DMS153 (cell line): ENCODE results near the gene CPA5.

Experiments used
- DNase-seq: peaks from one replicate; lab custom pipeline; 2025; lab: John Stamatoyannopoulos, UW

Gene CPA5

DNA sequence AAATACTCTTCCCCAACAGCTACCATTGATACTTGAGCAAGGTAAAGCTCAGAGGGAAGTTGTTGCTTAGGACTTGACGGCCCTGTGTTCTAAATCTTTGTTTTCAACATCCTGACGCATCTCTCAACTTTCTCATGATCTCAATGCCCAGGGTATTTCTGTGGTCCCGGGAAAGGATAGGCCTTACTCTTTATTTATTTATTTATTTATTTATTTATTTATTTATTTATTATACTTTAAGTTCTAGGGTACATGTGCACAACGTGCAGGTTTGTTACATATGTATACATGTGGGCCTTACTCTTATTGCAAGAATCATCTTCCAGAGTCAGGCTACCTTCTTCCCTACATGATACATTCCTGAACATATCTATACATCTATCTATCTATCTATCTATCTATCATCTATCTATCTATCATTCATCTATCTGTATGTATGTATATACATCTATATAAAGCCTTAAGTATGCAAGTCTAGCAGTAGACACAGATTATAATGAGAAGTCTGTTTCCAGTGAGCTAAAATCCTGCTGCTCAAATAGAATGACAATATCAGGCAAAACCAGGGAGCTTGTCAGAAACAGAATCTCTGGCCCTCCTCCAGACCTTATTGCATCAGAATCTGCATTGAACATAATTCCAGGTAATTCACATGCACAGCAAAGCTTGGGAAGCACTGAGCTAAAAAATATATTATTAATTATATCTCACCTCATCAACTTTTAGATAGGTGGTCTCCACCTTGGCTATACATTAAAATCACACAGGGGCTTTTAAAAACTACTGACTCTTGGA is 12.2 kb upstream of the CPA5 start:
- DNase-seq, result no peak

DNA sequence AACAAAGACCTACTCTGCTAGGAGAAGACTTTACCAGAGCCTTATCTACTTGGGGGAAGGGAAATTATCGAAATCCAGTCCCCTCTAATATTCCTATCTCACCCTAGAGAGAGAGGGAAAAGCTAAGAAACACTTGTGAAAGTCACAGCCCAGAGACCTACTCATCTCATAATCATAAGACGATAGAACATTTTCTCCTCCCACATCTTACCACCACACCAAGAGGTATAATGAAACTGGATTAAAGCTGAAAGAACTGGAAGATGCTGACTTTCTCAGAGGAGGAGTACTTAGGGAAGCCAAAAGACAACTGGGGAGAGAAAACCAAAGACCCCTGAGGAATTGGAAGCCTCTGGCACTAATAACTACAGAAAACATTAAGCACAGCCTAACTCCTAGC is 10.8 kb upstream of the CPA5 start:
- no peak for DNase-seq

DNA sequence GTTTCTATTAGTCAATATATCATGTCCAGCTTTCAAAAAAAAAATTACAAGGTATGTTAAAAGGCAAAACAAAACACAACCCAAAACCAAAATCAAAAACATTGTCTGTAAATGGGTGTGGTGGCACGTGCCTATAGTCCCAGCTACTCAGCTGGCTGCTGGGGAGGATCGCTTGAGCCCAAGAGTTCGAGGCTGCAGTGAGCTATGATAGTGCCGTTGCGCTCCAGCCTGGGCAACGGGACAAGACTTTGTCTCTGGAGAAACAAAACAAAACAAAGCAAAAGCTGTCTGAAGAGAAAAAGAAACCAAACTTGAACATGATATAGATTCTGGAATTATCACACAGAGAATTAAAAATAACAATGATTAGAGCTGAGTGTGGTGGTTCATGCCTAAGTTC is 10.3 kb upstream of the CPA5 start:
- no peak for DNase-seq

DNA sequence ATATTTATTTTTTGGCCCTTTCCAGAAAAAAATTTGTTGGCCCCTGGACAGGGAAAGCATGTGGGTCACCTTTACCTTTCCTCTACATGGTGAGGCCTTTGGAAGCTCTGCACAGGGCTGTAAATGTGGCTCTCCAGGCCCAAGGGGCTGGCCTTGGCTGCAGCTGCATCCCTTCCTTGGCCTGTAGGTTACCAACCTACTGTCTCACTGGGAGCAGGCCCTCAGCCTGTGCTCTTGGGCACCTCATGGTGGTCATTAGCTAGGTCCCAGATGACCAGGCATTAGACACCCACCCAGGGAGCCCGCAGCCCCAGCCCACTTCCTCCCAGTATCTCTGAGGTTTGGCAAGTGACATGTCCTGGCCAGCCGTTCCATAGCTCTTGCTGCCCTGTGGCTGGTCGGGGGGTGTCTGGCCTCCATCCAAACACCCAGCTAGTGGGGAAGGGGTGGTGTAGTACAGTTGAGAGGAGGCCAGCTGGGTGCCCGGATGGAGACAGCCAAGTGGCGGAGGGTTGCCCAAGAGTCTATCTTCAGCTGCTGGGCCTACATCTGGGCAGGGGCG is 7.1 kb upstream of the CPA5 start:
- no peak for DNase-seq

DNA sequence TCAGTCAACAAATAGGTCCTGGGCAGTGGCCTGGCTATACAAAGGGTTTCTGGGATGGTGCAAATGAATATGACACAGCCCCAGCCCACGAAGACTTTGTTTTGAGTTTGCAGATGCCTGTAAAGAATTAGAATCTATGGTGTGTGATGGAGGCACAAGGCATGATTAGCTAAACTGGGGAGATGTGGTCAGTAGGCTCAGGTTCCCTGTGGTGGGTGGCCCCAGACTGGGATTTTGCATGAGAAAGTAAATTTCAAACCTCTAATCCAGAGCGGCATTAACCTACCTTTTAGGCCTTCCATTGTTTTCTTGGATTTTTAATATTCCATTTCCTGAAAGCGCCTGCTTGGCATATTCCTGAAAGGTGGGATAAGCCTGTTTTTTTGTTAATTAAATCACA is 6.4 kb upstream of the CPA5 start:
- DNase-seq, result no peak

DNA sequence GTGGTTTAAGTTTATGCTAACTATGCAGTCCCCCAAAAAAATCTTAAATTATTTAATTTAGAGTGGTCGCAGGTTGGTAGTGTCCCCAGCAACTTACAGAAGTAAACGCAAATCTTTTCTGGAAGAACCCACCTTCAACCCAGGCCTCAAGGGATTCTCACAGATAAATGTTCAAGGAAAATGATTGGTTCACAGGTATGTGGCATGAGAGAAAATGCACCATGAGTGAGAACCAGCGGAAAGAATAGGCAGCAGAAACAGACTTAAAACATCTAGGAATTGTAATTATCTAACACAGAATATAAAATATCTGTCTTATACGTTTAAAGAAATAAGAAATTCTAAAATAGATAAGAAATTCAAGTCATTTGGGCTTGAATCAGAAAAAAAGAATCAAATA is 2.7 kb upstream of the CPA5 start:
- no peak for DNase-seq

DNA sequence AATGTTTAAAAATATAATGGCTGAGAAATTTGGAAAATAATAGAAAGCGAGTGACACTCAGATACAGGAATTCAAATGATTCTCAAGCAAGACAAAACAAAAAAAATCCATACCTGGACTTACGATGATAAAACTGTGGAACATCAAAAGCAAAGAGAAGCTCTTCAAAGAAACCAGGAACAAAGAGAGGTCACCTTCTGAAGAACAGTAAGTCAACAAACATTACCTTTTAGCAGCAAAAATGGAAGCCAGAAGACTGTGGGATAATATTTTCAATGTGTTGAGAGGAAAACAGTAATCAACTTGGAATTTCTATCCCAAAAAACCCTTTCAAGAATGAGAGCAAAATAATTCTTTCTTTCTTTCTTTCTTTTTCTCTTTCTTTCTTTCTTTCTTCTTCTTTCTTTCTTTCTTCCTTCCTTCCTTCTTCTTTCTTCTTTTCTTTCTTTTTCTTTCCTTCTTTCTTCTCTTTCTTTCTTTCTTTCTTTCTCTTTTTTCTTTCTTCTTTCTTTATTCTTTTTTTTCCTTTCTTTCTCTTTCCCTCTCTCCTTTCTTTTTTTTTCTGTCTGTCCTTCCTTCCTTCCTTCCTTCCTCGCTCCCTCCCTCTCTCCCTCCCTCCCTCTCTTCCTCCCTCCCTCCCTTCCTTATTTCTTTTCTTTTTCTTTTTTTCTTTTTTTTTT is 1.8 kb upstream of the CPA5 start:
- no peak for DNase-seq

DNA sequence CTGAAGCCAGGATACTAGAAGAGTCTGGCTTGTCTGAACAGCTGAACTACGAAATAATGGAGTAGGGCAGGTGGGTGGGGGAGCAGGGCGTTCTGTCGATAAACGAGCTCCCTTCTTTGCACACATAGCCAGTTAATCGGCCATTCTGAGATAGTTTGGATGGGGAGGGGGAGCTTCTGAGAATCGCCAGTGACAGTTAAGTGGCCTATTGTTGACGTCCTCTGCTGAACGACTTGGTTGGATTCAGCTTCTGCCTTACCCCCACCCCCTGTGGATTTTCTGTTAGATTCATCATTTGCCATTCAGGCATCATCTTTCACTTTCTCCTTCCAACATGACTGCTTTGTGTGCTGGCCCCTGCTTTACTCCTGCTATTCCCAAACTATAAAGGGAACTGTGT is 520 bp downstream of the CPA5 start:
- DNase-seq, result no peak

DNA sequence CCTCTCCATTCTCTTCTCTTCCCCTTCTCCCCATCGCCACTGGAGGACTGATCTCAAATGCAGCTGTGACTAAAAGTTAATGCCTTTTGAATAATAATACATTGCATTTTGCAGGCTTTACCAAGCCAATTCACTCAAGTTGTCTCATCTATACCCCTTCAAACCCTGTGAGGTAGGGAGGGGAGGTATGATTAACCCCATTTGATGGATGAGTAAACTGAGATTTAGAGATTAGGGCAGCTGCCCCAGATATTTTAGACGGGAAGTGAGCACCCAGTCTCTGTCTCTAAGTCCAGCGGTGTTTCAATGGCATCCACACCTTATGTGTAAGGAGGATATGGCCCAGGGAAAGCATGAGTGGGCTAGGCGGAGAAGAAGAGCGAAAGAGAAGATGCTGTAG is 1.1 kb downstream of the CPA5 start:
- DNase-seq, result no peak

DNA sequence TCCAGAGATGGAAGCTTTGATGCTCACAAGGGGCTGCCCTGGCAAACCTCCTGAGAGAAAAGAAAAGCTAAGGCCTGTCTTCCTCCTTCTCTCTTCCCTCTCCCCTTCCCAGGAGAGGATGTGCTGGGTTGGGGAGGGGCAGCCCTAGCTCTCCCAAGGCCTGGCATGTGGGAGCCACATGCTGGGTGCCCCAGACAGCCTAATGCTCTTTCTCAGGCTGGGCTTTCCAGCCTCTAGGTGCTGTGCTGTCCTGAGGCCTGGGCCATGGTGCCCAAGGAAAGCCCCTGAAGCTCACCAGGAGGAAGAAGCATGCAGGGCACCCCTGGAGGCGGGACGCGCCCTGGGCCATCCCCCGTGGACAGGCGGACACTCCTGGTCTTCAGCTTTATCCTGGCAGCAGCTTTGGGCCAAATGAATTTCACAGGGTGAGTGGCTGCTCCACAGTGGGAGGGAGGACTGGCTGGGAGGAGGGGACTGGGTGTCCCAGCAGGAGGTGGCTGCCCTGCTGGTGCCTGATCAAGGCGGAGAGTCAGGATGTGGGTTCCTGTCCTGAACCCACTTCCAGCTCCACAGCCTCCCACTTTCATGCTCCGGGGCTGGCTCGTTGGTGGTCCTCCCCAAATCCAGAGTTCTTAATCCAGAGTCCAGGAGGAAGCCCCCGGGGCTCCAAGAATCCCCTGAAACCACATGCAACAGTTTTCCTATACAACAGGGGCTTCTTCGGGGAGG is 1.7 kb downstream of the CPA5 start:
- DNase-seq, result no peak

DNA sequence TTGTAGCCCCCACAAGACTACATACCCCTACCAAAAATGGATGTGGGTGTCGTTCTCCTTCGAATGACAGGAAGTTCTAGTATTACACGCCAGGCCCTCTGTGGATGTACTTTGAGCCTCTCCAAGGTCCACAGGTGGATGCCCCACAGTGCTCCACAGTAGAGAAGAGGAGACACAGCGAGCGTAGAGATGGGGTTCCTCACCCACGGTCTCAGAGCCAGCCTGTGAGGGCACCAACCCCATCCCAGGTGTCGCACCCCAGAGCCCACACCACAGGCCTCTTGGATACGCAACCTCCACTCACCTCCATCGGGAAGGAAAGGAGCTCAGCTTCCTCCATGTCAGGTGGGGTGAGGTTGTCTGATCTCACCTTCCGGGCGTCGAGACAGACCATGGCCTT is 2.3 kb downstream of the CPA5 start:
- DNase-seq, result no peak

DNA sequence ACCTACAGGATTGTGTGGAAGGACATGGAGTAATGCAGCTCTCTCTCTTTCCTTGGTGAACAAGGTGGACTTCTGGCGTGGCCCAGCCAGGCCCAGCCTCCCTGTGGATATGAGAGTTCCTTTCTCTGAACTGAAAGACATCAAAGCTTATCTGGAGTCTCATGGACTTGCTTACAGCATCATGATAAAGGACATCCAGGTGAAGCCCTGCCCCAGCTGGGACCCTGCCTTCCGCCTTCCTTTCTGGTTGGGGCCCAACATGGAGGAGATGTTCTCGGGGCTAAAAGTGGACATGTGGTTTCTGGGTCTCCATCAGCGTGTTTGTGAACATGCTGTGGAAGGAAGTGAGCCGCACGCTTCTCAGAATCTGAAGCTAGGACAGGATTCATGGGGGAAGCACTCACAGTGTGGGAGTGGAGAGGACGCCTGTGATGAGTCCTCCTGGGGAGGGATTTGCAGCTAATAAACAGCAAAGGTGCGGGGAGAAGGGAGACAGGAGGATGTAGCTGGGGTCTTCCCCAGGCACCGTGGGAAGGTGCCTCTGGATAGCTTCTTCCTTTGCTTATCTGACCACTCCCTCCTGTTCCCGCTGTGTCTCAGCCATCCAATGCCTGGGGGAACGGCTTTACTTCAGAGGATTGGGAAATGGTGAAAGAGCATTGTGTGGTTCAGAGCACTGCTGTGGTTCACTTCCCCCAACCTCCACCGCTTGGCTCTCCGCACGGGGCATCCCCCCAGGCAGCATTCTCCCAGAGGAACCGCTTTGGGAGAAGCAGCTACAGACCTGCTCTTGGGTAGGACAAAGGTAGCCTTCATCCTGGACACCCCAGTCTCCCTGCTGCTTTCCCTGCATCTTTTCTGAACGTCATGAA is 5.5 kb downstream of the CPA5 start:
- DNase-seq, result no peak

DNA sequence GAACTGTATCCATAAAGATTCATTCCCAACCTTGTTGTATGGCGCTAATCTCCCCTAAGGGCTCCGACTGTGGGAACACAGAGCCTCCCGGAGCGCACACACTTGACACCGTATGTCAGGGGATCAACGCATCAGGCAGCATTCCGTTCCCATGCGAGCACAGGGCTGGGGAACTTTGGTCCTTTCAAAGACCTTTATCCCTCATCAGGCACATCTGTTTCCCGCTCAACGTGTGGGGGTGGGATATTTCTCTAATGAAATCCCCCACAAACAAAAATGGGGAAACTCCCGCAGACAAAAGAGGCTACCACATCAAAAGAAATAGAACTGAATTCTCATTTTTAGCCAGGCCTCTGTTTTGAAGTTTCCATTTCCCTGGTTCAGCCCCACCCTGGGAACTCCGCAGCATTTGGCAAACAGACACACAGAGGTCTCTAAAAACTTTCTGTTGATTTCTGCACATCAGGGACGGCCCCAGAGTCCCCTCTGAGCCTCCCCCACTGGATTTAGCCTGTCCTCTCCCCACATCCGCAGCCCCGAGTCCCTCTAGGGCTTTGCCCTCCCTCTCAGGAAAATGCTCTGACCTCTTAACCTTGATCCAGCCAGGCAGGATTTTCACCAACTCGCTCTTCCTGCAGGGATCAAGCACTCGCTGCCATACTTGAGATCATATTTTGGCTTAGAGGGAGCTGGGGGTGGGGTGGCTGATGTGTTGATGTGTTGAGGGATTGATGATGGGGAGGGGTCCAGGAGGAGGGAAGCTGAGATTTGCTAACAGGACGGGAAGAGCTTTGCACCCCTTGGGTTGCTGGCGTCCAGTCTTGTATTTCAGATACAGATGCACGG is 6.6 kb downstream of the CPA5 start:
- peak; percentile 37 for DNase-seq

DNA sequence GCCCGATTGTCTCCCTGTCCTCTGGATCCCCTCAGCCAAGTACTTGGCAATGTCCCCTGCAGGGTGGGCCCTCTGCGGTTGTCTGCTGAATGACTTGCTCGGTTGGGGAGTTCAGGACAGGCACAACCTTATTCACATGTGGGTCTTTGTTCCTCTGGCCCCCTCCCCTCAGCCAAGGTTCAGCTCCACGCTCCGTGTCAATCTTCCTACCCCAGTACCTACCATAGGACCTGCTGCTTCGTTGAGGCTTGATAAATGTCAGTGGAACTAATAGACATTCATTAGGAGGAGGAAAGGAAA is 7.1 kb downstream of the CPA5 start:
- DNase-seq, result no peak

DNA sequence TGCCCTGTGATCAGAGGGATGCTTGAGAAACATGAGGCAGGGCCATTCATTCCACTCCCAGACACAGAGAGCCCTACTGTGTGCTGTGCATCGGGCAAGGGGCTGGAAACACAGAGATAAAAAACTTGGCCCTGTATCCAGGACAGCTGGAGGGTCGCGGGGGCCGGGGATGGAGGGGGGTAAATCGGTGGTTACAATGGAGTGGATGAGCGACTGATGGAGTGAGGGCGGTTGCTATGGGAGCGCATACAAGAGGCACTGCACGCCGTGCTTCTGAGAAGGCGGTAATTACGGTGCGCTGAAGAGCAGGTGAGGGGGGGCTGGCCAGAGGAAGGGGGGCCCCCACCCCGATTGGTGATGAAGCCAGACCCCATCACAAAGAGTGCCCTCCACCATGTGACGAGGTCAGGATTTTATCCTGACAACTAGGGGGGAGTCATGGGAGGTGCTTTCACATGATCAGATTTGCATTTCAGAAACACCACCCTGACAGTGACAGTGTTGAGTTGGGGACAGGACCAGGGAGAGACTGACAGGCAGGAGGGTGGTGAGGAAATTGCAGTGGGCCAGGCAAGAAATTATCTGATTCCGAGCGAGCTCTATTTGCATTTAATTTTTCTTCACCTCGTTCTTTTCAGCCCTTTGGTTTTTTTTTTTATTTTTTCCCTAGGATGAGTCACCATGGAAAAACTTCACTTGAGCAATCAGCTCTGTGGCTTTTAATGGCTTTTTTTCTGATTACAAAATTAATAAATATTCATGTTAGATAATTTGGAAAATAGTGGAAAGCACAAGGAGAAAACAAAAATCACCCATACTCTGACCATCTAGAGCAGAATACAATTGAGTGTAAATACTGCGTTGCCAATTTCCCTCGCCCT is 7.8 kb downstream of the CPA5 start:
- DNase-seq, result peak; percentile 75

DNA sequence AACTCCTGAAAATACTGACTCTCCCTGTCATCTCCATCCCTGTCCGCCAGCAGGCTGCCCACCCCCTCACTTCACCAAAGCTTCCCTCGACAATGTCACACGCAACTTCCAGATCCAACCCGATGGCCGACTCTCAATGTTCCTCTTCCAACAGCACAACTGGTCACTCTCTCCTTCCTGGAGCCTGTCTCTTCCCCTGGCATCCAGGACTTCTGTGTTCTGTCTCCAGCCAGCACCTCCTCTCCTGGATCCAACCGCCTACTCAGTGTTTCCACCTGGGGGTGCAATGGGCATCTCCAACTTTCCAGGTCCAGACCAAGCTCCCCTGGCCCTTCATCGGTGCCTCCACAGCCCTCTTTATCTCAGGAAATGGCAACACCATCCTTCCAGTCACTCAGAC is 8.6 kb downstream of the CPA5 start:
- DNase-seq, result no peak

DNA sequence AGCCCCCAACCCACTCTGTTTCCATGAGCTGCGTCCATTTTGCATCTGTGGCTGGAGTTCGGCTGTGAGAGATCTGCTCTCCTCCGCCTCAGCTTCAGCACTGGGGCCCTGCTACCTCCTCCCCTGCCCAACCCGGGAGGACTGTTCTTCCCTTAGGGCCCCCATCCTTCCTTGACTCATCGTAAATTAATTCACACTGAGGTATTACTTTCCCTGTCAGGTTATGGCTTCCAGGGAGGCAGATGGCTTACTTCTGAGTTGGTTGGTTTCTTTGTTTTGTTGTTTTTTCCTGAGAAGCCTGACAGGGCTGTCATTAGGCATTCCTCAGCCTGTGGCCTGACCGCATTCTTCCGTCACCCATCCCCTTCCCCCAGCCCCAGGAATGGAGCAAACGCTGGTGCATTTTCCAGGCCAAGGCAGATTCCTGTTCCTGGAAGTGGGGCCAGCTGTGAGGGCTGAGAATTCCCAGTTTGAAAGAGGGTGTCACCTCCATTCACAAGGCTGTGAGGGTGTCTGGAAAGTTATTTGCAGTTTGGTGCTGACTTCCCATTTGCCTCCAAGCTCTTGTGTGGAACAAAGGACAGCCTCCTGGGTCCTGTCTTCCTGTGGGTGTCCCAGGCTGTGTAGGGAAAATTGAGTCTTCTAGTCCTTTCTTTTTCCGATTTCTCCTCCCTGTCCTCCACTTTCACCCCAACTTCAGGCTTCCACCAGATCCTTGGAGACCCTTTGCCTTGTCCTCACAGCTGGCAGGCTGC is 11.7 kb downstream of the CPA5 start:
- DNase-seq, result no peak

DNA sequence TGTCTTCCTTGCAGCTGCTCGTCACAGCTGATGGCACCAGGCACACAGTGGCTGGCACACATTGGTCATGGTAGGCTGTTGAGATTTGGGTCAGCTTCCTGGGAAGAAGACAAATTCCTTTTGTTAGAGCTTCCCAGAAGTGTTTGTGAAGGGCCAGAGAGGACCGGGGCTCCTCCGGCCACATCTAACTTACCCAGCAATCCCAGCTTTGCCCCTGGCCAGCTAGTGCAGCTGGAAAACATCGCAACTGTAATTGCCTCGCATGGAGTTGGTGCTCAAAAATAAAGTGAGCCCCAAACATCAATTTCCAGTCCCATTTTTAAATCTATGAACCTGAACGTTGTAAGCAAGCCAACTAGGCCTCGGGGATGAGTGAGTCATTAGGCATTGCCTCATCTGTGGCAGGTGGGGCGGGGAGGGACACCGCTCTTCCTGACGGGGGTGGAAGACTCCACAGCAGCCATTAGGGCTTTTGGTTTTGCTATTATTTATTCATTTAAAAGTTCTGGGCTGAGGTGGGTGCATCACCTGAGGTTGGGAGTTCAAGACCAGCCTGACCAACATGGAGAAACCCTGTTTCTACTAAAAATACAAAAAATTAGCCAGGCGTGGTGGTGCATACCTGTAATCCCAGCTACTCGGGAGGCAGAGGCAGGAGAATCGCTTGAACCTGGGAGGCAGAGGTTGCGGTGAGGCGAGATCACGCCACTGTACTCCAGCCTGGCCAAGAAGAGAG is 12.4 kb downstream of the CPA5 start:
- no peak for DNase-seq

DNA sequence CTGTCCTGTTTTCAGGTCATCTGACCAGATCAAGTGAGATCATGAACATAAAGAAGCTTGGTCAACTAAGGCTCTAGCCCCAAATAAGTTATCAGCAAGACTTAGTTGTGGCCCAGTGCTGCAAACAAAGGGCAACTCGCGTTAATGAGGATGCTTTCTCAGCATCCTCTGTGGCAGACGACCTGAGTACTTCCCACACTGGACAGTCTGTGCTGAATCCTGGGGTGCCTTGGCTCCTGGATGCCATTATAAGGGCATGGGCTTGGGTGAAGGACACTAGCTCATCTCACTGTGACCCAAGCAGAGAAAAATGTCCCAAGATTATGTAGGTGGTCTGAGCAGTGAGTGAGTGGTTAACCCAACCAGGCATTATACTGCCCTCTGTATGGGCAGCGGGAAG is 13.9 kb downstream of the CPA5 start:
- DNase-seq, result no peak
